HG03442 (cell line): ENCODE data around the gene NCKAP5L.
A peak's percentile ranks its signal among the peaks of the same experiment; 100 is the strongest.
"Not testable (repeated sequence)": the region's sequence is repeated elsewhere in the genome, so short reads cannot be mapped to it uniquely, and the experiment has no call there.

Experiments used
- ATAC-seq: cut with Tn5 transposase; IDR thresholded peaks from one replicate; pipeline ENCODE4 v1.9.1; 2021; ENCODE audit warnings: mild to moderate bottlenecking, moderate library complexity; ENCODE audit not compliant: unreplicated experiment

NCKAP5L gene

GRCh38 chr12:49828133-49829091 lies at the start of gene NCKAP5L:
NCKAP5L (minus strand) TSS chr12:49828413; CDS start chr12:49804044, 24,369 bp downstream.
- ATAC-seq: peak; percentile 82

- ATAC-seq: no peak
These were observed 48.9 kb upstream of the NCKAP5L start for GRCh38 chr12:49877066-49877465.

- ATAC-seq: no peak
These were observed 47.9 kb upstream of the NCKAP5L start for GRCh38 chr12:49876070-49876469.

- no peak for ATAC-seq
These were observed 47.0 kb upstream of the NCKAP5L start for GRCh38 chr12:49875115-49875720.

GRCh38 chr12:49874142-49874897 lies 46.1 kb upstream of the NCKAP5L start:
- no peak for ATAC-seq

- no peak for ATAC-seq
These were observed 45.2 kb upstream of the NCKAP5L start for GRCh38 chr12:49873361-49873934.

GRCh38 chr12:49872781-49873181 lies 44.6 kb upstream of the NCKAP5L start:
- ATAC-seq: no peak

GRCh38 chr12:49872381-49872780 lies 44.2 kb upstream of the NCKAP5L start:
- ATAC-seq: no peak

GRCh38 chr12:49871811-49872251 lies 43.6 kb upstream of the NCKAP5L start:
- ATAC-seq: not testable (repeated sequence)

GRCh38 chr12:49871263-49871561 lies 43.0 kb upstream of the NCKAP5L start:
- no peak for ATAC-seq

GRCh38 chr12:49870501-49871262 lies 42.5 kb upstream of the NCKAP5L start:
- ATAC-seq: no peak

- no peak for ATAC-seq
These were observed 41.7 kb upstream of the NCKAP5L start for GRCh38 chr12:49869816-49870500.

GRCh38 chr12:49868952-49869815 lies 41.0 kb upstream of the NCKAP5L start:
- no peak for ATAC-seq

GRCh38 chr12:49868449-49868848 lies 40.2 kb upstream of the NCKAP5L start:
- ATAC-seq: no peak

- no peak for ATAC-seq
These were observed 39.5 kb upstream of the NCKAP5L start for GRCh38 chr12:49867570-49868341.

GRCh38 chr12:49866859-49867569 lies 38.8 kb upstream of the NCKAP5L start:
- no peak for ATAC-seq

- ATAC-seq: no peak
These were observed 37.5 kb upstream of the NCKAP5L start for GRCh38 chr12:49865782-49866135.
